Mucosa of gallbladder (tissue), 1 donor: ENCODE results near the gene CYCS. TPM values are rescaled to one million over a fixed set of nuclear protein-coding genes. Genes with fewer than 3 reads are reported as not detected.
"Not testable (repeated sequence)": the region's sequence is repeated elsewhere in the genome, so short reads cannot be mapped to it uniquely, and the experiment has no call there.

Experiments
- DNase-seq: peaks from one replicate; pipeline ENCODE4 v3.0.0-alpha.2; 2020; ENCODE audit warnings: low spot score
- total RNA-seq: library from RNA; stranded (reverse); gene quantifications from one replicate; pipeline ENCODE4 v1.2.1, GENCODE V29; 2021
- donor health status: DM: no; HTN: no; CAD: no.

Gene CYCS
- total RNA-seq, result 120 TPM

GRCh38 chr7:25125137-25125946, at the start of gene CYCS:
Gene CYCS, minus strand, starts transcription at chr7:25125260. Its CDS starts 1,141 bp downstream, at chr7:25124119.
- peak; percentile 100 for DNase-seq

GRCh38 chr7:25173184-25173583, 48.1 kb upstream of the CYCS start:
- DNase-seq, result no peak

- no peak for DNase-seq
Observed at GRCh38 chr7:25171516-25171915, 46.5 kb upstream of the CYCS start.

GRCh38 chr7:25171071-25171470, 46.0 kb upstream of the CYCS start:
- DNase-seq, result peak; percentile 48

- no peak for DNase-seq
Observed at GRCh38 chr7:25169683-25170082, 44.6 kb upstream of the CYCS start.

- no peak for DNase-seq
Observed at GRCh38 chr7:25168145-25168544, 43.1 kb upstream of the CYCS start.

- peak; percentile 64 for DNase-seq
Observed at GRCh38 chr7:25167262-25167843, 42.3 kb upstream of the CYCS start.

GRCh38 chr7:25159983-25160596, 35.0 kb upstream of the CYCS start:
- DNase-seq, result not testable (repeated sequence)

- no peak for DNase-seq
Observed at GRCh38 chr7:25158966-25159365, 33.9 kb upstream of the CYCS start.

GRCh38 chr7:25151773-25152172, 26.7 kb upstream of the CYCS start:
- no peak for DNase-seq

- DNase-seq, result no peak
Observed at GRCh38 chr7:25149836-25150235, 24.8 kb upstream of the CYCS start.

GRCh38 chr7:25148772-25149575, 23.9 kb upstream of the CYCS start:
- no peak for DNase-seq

- no peak for DNase-seq
Observed at GRCh38 chr7:25143763-25144162, 18.7 kb upstream of the CYCS start.

- no peak for DNase-seq
Observed at GRCh38 chr7:25139536-25139935, 14.5 kb upstream of the CYCS start.

- no peak for DNase-seq
Observed at GRCh38 chr7:25134358-25135010, 9.4 kb upstream of the CYCS start.

- DNase-seq, result no peak
Observed at GRCh38 chr7:25132430-25132829, 7.4 kb upstream of the CYCS start.

- DNase-seq, result no peak
Observed at GRCh38 chr7:25126751-25127150, 1.7 kb upstream of the CYCS start.

- DNase-seq, result no peak
Observed at GRCh38 chr7:25124465-25125136, 459 bp downstream of the CYCS start.

GRCh38 chr7:25122373-25122772, 2.7 kb downstream of the CYCS start:
- DNase-seq, result no peak

- DNase-seq, result no peak
Observed at GRCh38 chr7:25121599-25121998, 3.5 kb downstream of the CYCS start.

- no peak for DNase-seq
Observed at GRCh38 chr7:25119102-25119501, 6.0 kb downstream of the CYCS start.
